IPS DF 6.9 (cell line): ENCODE results near the gene GSTCD.
"Not testable (repeated sequence)": the region's sequence is repeated elsewhere in the genome, so short reads cannot be mapped to it uniquely, and the experiment has no call there.

Source experiments
- DNase-seq: peaks from one replicate; pipeline ENCODE4 v3.0.0-alpha.2; 2013; ENCODE audit warnings: low read depth, low spot score
- H3K27ac ChIP-seq: one replicate; pipeline ENCODE4 v1.5.1; 2013; ENCODE audit warnings: low read length, control low read depth
- H3K27me3 ChIP-seq: 2 replicates; pipeline ENCODE4 v1.6.1; 2013; ENCODE audit warnings: mild to moderate bottlenecking, low read length; ENCODE audit not compliant: control insufficient read depth, insufficient read depth
- H3K36me3 ChIP-seq: 2 replicates; pipeline ENCODE4 v1.6.1; 2013; ENCODE audit warnings: low read length; ENCODE audit not compliant: control insufficient read depth, insufficient read depth
- H3K4me1 ChIP-seq: 2 replicates; pipeline ENCODE4 v1.6.1; 2013; ENCODE audit warnings: low read length; ENCODE audit not compliant: control insufficient read depth, insufficient read depth
- H3K4me3 ChIP-seq: 2 replicates; pipeline ENCODE4 v1.5.1; 2013; ENCODE audit warnings: mild to moderate bottlenecking, low read length
- H3K9me3 ChIP-seq: 2 replicates; pipeline ENCODE4 v1.6.1; 2013; ENCODE audit warnings: low read length, inconsistent platforms; ENCODE audit not compliant: control insufficient read depth, insufficient read depth
- WGBS: extraction: QIAGEN DNeasy Blood & Tissue Kit; methylation state at CpG from one replicate; pipeline ENCODE4 v1.1.7; 2013; ENCODE audit warnings: mixed read lengths, missing lambda C conversion rate; ENCODE audit not compliant: insufficient read length, insufficient coverage; 5-methylcytosine and 5-hydroxymethylcytosine counted together

Gene GSTCD

DNA sequence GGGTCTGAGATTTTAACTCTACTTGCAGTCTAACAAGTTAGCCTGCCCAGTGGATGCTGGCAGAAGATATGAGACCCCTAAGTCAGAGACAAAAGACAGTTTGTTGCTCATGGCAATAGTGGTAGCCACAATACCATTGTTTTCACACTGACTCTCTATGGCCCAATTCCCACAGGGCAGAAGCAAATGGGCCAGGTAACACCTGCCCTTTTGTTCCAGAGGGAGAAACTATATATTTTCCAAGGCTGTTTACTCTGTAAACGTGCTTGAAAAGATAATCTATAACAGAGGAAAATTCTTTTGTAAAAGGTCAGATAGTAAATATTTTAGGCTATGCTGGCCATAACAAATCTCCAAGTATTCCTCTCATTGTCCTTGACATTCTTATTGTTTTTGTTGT is 129.5 kb downstream of the GSTCD start:
- Histone ChIP-seq H3K27ac (no peak overlapping the region), H3K36me3 (no peaks in the 10 kb centered on the region), H3K4me1 (no peaks in the 10 kb centered on the region), H3K27me3 (no peaks in the 10 kb centered on the region), H3K9me3 (no peaks in the 10 kb centered on the region; the same call in 1 of the 2 replicates), H3K4me3 (no peak overlapping the region)
- WGBS, result no CpG with 5 or more reads among the region's 1 CpG
- no peak for DNase-seq

DNA sequence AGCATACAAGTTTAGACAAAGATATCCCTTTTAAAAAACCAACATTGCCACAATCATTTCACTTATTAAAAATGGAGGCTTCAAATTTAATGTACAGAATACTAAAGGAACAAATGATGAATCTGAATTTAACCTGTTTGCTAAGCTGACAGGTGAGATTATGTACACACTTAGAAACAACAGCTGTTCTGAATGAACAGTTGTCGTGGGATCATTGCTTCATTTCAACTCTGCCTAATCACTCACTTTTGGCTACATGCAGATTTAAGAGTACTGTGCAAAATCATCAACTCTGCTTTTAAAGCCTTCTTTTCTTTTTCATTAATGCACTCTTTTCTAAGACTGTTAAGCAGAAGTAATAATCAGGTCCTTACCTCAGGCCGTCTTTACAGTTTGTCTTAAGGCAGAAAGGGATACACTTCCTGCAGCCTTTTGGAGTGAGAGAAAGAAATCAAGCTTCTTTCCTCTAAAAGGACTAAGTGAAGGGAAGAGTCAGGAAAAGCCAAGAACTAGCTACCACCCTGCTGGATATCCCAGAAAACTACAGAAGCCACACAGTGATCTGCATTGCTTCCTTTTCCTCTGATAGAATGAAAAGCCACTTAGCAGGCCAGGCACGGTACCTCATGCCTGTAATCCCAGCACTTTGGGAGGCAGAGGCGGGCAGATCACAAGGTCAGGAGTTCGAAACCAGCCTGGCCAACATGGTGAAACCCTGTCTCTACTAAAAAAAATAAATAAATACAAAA is 132.0 kb downstream of the GSTCD start:
- Histone ChIP-seq H3K9me3 (no peaks in the 10 kb centered on the region; the same call in 1 of the 2 replicates), H3K27me3 (no peaks in the 10 kb centered on the region), H3K4me3 (no peak overlapping the region), H3K27ac (no peak overlapping the region), H3K36me3 (no peaks in the 10 kb centered on the region), H3K4me1 (no peaks in the 10 kb centered on the region)
- no peak for DNase-seq
- WGBS, result no CpG with 5 or more reads among the region's 5 CpGs

DNA sequence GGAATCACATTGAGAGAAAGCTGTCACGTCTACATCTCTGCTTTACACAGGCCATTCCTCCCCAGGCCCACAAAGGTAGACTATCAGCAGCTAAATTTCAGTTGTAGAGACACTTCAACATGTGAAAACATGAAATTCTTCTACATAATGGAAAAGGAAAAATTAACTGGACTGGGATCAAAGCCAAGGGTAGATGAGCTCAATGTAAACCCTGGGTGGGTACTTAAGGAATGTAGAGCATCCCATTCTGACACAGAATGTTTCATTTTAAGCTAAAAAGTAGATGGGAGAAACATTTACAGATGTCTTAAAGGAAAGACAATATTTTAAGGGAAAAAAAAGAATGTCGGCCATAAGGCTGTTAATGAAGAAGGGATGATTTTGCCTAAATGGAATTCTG is 135.4 kb downstream of the GSTCD start:
- Histone ChIP-seq H3K4me1 (no peaks in the 10 kb centered on the region), H3K27ac (no peak overlapping the region), H3K27me3 (no peaks in the 10 kb centered on the region), H3K36me3 (no peaks in the 10 kb centered on the region), H3K9me3 (no peaks in the 10 kb centered on the region; the same call in 1 of the 2 replicates), H3K4me3 (no peak overlapping the region)
- no peak for DNase-seq
- no CpG with 5 or more reads among the region's 2 CpGs for WGBS

DNA sequence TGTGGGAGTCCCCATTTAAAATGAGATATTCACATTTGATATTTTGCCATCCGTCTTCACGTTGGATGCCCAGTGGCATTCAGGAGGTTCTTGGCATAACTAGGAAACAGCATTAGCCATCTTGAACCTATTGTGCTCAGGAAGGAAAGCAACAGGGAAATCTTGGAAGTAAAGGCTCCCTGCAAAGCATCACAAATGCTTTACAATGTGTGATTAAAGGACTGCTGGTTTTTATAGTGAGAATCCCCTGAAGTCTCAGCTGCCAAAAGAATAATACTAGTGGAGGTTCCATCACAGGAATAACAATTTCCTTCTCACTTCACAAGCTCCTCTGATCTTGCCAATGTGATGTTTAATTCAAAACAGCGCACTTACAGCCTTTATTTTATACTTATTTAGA is 137.0 kb downstream of the GSTCD start:
- WGBS, result no CpG with 5 or more reads among the region's 3 CpGs
- Histone ChIP-seq H3K27ac (no peak overlapping the region), H3K27me3 (no peaks in the 10 kb centered on the region), H3K4me1 (no peaks in the 10 kb centered on the region), H3K4me3 (no peak overlapping the region), H3K36me3 (no peaks in the 10 kb centered on the region), H3K9me3 (no peaks in the 10 kb centered on the region; the same call in 1 of the 2 replicates)
- no peak for DNase-seq

DNA sequence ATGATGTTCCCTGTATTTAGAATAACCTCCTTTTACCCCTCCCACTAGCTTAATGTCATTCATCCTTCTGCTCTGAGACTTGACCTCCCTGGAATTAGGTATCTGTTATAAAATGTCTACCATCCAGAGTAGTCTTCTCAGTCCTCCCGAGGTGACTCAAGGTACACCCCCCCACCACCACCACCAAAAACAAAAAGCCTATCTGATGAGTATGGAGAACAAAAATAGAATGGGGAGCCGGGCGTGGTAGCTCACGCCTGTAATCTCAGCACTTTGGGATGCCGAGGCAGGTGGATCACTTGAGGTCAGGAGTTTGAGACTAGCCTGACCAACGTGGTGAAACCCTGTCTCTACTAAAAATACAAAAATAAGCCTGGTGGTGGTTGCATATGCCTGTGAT is 139.8 kb downstream of the GSTCD start:
- H3K27ac ChIP-seq, H3K36me3 ChIP-seq, H3K9me3 ChIP-seq, H3K4me3 ChIP-seq, DNase-seq, H3K27me3 ChIP-seq, H3K4me1 ChIP-seq: not testable (repeated sequence)
- no CpG with 5 or more reads among the region's 6 CpGs for WGBS

DNA sequence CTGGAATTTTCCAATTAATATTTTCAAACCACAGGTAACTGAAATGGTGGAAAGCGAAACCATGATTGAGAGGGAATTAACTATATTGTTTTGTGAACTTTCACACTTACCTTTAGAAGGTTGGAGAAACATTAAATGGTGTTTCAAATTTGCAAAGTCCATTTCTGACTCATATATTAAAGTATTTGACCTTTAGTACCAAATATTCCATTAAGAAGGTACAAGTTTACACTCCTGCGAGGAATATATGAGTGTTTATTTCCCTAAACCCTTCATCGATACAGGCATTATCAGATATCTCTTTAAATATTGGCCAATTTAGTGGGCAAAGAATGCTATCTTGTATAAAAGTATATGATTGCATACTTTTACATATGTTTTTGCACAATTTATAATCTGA is 142.6 kb downstream of the GSTCD start:
- Histone ChIP-seq H3K4me3 (no peak overlapping the region), H3K4me1 (no peaks in the 10 kb centered on the region), H3K27me3 (no peaks in the 10 kb centered on the region), H3K36me3 (no peaks in the 10 kb centered on the region), H3K9me3 (no peaks in the 10 kb centered on the region), H3K27ac (no peak overlapping the region)
- WGBS, result no CpG with 5 or more reads among the region's 3 CpGs
- no peak for DNase-seq

DNA sequence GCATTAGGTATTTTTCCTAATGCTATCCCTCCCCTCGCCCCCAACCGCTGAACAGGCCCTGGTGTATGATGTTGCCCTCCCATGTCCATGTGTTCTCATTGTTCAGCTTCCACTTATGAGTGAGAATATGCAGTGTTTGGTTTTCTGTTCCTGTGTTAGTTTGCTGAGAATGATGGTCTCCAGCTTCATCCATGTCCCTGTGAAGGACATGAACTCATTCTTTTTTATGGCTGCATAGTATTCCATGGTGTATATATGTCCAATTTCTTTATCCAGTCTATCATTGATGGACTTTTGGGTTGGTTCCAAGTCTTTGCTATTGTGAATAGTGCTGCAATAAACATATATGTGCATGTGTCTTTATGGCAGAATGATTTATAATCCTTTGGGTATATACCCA is 143.6 kb downstream of the GSTCD start:
- not testable (repeated sequence) for DNase-seq, H3K9me3 ChIP-seq, H3K4me3 ChIP-seq, H3K27me3 ChIP-seq, H3K27ac ChIP-seq, H3K4me1 ChIP-seq, H3K36me3 ChIP-seq
- WGBS, result no CpG with 5 or more reads among the region's 2 CpGs

DNA sequence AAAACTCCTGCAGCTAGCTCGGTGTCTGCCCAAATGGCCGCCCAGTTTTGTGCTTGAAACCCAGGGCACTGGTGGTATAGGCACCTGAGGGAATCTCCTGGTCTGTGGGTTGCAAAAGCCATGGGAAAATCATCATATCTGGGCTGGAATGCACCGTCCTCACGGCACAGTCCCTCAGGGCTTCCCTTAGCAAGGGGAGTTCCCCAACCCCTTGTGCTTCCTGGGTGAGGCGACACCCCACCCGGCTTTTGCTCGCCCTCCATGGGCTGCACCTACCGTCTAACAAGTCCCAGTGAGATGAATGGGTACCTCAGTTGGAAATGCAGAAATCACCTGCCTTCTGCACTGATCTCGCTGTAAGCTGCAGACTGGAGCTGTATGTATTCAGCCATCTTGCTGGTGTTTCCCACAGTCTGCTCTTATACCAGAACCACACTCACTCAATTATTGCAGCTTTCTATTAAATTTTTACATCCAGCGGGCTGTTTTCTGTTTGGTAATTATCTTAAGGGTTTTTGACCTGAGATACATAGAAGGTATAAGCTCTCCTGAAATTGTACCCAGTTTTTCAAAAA is 150.0 kb downstream of the GSTCD start:
- Histone ChIP-seq H3K27me3 (no peaks in the 10 kb centered on the region), H3K27ac (no peak overlapping the region), H3K4me1 (no peaks in the 10 kb centered on the region), H3K9me3 (no peaks in the 10 kb centered on the region; the same call in 1 of the 2 replicates), H3K4me3 (no peak overlapping the region), H3K36me3 (0 out of 2 replicates have a peak, but pooled peaks cover 4% of the 10 kb centered on the region)
- no CpG with 5 or more reads among the region's 10 CpGs for WGBS
- DNase-seq, result no peak

DNA sequence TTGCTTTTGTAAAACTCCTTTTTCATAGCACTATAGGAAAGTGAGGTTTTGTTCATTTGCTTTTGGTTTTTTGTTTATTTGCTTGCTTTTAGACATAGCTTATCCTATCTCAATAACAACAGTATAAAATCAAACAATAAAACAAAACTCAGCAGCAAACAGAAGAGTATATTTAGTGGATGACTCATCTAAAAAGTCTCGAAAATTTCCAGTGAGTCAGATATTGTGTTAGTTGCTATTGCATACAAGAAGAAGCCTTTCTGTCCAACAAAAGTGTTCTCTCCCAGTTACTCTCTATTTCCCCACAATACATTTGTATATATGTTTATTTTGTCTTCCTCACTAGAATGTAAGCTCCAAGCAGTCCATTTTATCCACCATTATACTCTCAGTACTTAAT is 150.6 kb downstream of the GSTCD start:
- Histone ChIP-seq H3K27ac (no peak overlapping the region), H3K27me3 (no peaks in the 10 kb centered on the region), H3K4me1 (no peaks in the 10 kb centered on the region), H3K4me3 (no peak overlapping the region), H3K36me3 (0 out of 2 replicates have a peak, but pooled peaks cover 4% of the 10 kb centered on the region), H3K9me3 (no peaks in the 10 kb centered on the region; the same call in 1 of the 2 replicates)
- DNase-seq, result no peak
- no CpG with 5 or more reads among the region's 1 CpG for WGBS

DNA sequence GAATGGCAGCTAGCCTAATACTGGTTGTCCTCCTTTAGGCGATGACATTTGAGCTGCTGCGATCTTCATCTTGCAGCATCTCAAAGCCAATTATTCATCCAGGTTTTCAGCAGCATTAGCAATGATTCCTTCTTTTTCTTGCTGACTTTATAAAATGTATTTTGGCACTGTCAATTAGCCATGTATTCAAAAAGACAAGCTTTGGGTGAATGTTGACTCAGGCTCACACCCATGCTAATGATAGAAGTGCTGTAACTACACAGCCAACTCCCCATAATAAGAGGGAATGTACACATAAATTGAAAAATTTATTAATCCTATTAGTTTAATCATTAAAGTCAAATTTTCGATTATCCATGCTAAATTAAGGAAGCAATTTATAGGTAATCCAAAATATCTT is 162.4 kb downstream of the GSTCD start:
- H3K4me3 ChIP-seq, result no peak overlapping the region
- H3K27me3 ChIP-seq, result no peaks in the 10 kb centered on the region
- DNase-seq, result no peak
- WGBS, result no CpG with 5 or more reads among the region's 3 CpGs
- H3K27ac ChIP-seq, result no peak overlapping the region
- no peaks in the 10 kb centered on the region for H3K36me3 ChIP-seq
- peaks cover 3% of the 10 kb centered on the region for H3K4me1 ChIP-seq
- H3K9me3 ChIP-seq, result no peaks in the 10 kb centered on the region

DNA sequence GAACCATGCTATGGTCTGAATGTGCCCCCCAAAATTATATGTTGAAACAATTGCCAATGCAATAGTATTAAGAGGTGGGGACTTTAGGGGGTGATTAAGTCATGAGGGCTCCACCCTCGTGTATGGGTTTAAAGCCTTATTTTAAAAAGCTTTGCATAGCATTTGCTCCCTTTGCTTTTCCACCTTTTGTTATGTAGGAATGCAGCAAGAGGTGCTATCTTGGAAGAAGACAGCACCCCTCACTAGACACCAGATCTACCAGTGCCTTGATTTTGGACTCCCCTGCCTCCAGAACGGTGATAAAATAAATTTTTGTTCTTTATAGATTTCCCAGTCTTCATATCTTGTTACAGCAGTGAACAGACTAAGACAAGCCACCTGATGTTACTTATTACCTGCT is 163.4 kb downstream of the GSTCD start:
- no peaks in the 10 kb centered on the region for H3K27me3 ChIP-seq
- no peaks in the 10 kb centered on the region for H3K9me3 ChIP-seq
- WGBS, result no CpG with 5 or more reads among the region's 2 CpGs

More for the DNA sequence above, 163.4 kb downstream of the GSTCD start:
- H3K4me3 ChIP-seq, result no peak overlapping the region
- no peaks in the 10 kb centered on the region for H3K36me3 ChIP-seq
- peaks cover 3% of the 10 kb centered on the region for H3K4me1 ChIP-seq
- no peak for DNase-seq
- no peak overlapping the region for H3K27ac ChIP-seq
